SIG-M5 (cell line): Measurements from ENCODE around the gene GYPC.
"Not testable (repeated sequence)": the region's sequence is repeated elsewhere in the genome, so short reads cannot be mapped to it uniquely, and the experiment has no call there.

ENCODE experiments used
- DNase-seq: peaks from one replicate; lab custom pipeline; 2025; lab: John Stamatoyannopoulos, UW

Gene GYPC

DNA sequence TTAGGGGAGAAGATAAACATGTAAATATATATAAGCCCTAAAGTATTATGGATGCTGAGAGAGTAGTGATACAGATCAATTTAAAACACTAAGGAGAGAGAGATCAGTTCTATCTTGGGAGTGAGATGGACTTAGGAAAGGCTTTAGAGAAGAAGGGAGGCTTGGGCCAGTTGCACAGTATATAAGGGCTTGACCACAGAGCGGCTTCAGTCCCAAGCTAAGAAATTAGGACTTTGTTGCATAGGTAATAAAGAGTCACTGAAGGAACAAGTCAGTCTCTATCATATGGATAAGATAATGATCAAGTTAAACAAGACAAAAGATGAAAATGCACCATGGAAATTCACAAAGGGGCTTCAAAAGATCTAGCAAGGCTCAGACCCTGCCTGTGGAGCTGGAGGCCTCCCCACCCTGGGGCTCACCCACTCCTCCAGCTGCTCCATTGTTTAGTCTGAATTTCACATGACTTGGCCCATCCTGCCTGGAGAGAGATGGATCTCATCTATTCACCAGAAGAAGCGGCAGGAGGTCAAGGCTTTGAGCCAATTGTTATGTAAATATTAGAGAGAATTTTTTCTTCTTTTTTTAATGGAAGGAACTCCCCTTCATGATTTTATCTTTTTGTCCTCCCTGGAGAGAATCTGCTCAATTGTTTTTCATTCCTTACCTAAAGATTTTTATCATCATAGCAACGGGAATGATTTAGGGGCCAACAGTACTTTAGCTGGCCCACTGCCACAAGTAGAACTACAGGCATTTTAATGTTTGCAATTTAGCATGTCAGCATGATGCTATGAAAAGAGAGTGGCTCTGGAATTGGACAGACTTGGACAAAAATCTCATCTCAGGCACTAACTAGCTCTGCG lies 44.0 kb downstream of the GYPC start:
- DNase-seq, result no peak

DNA sequence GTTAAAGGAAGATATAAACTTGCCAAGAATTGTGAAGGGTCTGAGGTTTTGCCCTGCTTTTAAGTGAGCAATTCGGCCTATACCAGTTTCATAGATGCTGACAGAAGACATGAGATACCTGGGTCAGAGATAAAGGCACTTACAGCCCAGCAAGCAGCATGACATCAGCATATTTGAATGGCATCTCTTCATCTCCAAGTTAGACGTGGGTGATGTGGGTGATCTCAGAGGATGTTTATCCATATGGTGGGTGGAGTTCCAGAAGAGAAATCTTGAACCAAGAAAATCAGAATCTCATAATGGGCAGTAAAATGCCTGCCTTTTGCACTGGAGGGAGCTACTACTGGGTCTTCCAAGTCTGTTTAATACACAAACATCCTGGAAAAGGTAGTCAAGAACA lies 44.7 kb downstream of the GYPC start:
- no peak for DNase-seq

DNA sequence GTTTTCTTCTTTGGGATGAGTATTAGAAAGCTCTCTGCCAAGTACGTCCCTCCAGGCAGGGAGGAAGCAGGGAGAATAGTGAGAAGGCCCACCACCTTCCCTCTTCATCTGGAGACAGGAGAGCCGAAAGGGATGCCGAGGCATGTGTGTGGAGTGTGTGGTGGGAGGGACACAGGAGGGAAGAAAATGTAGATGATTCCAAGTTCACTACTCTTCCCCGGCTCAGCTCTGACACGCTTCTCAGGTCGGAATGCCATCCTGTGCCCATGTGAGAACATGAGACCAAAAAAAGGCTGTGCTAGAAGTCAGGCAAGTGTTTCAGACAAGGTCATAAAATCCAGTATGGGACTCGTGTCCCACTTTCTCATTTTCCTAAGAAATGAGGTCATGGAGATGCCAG lies 47.4 kb downstream of the GYPC start:
- DNase-seq, result no peak

DNA sequence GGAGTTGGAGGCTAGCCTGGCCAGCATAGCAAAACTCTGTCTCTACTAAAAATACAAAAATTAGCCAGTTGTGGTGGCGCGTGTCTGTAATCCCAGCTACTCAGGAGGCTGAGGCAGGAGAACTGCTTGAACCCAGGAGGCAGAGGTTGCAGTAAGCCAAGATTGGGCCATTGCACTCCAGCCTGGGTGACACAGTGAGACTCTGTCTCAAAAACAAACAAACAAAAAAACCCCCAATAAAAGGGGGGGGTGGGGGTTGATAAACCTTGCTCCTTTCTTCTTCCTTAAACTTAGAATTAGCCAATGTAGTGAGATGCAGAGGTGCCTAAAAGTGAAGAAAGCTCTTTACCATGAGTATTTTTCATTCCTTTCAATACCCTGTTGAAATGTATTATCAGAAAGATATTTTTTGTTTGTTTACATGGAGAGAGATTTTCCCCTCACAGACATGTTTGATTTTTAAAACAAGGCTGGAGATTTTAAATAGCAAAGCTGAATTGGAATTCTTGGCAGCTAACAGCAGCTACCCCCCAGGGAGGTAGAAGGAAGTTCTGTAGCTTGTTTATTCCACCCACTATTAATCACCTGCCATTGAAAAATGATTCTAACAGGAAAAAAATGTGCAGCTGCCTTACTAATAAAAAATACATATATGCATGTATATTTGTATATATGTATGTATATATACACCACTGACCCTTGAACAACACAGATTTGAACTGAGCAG lies 48.6 kb downstream of the GYPC start:
- no peak for DNase-seq

DNA sequence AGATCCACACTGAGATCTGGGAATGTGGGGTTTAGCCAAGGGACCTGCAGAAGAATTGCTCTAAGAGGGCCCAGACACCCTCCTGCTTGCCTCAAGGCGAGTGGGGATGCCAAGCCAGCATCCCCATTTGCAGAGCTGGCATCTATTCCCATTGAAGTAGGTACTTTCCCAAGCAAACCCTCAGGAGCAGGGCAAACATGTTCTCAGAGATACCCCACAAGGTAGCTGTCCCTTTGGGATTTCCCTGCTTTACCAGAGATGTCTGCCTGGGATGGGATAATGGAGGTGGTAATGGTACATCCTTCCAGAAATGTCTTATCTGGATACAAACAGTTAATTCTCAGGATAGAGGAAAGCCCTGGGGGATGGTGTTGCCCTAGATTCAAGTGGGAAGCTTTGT lies 51.2 kb downstream of the GYPC start:
- DNase-seq, result no peak

DNA sequence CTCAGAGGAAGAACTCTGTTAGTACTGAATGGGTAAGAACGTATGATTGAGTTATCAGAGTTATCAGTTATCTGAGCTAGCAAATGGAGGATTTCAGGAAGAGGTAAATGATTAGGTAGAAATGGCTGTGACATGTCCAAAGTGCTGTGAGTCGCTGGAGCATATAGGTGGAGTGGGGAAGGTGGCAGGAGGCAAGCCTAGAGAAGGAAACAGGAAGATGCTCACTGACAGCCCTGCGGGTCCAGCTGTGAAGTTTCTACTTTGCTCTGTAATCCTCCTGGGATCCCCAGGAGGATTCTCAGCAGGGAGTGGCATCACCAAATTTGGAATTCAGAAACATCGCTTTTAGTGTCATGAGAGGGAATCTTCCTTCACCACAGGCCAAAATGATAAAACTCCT lies 52.0 kb downstream of the GYPC start:
- DNase-seq, result no peak

DNA sequence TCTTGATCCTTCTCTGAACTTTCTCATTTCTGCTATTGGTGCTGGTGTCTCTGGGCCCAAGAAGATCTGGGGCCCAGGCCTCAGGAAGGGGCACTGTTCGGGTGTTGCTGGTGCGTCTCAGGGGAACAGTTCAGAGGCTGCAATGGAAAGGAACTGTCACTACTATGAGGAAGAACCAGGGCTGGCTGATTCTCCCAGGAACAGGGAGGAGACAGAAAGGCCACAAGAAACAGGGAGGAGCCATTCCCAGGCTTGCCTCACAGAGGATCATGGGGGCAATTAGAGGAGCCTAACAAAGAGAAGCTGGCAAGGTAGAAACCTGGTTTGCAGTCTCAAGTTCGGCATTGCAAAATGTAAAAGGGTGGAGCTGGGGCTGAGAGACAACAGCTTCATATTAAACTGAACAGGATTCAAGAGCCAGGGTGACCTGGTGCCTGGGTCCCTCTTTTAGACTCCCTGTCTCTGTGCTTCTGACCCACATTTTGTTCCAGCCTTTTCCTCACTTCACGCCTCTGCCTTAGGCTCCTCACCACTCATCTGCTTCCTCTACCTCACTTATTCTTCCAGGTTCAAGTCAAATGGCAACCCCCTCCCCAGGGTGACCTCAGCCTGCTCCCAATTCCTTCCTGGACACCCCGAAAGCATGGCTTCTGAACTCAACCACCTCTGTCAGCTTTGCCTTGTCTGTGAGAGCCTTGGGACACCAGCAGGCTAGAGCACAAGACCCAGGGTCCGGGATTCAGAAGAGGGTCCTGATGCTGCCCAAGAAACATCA lies 58.4 kb downstream of the GYPC start:
- DNase-seq, result no peak

DNA sequence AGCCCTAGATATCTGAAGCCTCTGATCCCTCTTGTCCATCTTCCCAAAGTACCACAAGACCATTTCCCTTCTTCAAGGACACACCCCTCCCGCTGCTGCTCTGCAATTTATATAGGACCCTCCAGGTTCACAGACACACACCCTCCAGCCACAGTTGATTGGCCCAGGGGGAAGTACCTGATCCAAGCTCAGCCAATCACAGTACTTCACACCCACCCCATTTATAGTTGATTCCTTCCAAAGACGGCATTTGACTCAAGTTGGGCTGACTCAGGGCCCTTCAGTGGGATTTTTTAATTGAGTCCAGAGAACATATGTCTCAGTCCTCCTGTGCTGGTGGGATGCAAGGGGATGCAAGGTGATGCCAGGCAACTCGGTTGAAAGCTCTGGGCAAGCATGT lies 59.2 kb downstream of the GYPC start:
- no peak for DNase-seq

DNA sequence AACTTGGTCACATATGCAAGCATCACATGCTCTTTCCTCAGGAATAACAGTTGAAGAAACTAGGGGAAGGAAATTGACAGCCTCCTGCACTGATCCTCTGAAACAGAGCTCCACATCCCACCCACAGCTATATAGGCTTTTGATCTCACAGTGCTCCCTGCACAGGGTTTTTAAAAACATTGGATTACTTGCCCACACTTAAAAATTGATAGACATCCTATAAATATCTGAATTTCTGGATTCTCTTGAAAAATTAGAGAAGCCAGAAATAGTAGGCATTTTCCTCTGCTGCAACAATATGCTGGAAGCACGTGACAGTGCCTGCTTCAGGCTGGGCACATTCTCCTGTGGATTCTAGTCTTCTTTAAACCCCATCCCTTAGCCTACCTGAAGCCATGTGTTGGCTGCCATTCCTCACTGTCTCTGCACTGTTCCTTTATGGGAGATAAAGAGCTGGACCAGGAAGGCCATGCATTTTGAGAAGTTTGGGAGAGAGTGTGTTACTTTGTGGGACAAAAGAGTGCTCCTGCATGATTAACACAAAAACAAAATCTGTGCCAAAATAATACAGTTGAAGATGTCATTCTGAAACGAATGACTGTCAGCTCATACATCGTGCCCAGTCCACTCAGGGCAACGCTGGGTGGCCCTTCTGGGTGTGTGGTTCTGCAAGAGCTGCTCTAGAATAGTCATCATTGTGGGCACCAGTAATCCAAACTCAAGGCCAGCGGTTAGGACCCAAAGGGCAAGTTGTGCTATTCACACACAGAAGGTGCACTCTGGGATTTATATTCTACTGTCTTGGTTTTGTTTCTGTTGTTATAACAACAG lies 59.8 kb downstream of the GYPC start:
- DNase-seq, result no peak

DNA sequence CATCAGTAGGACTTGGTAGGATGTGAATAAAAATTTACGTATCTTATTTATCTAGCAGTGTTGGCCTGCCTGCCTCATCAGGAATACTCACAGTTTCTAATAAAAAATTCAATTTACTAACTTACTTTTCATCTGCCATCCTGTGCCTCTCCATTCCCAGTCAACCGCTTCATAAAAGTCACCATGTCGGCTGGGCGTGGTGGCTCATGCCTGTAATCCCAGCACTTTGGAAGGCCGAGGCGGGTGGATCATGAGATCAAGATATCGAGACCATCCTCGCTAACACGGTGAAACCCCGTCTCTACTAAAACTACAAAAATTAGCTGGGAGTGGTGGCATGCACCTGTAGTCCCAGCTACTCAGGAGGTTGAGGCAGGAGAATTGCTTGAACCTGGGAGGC lies 61.3 kb downstream of the GYPC start:
- not testable (repeated sequence) for DNase-seq

DNA sequence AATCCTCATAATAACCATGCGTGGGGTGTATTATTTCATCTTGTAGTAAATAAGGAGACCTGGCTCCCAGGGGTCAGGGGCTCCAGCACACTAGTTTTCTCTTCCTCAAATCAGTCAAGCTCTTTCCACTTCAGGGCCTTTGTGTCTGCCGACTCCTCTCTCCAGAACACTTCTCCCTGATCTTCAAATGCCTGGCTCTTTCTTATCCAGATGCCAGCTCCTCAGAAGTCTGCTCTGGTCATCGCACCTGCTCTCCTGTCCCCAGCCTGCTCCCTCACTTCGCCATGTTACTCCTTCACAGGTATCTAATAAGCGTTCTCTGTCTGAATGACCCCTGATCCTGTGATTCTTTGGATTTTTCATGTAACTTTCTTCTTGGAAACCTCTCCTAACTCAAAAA lies 62.0 kb downstream of the GYPC start:
- no peak for DNase-seq

DNA sequence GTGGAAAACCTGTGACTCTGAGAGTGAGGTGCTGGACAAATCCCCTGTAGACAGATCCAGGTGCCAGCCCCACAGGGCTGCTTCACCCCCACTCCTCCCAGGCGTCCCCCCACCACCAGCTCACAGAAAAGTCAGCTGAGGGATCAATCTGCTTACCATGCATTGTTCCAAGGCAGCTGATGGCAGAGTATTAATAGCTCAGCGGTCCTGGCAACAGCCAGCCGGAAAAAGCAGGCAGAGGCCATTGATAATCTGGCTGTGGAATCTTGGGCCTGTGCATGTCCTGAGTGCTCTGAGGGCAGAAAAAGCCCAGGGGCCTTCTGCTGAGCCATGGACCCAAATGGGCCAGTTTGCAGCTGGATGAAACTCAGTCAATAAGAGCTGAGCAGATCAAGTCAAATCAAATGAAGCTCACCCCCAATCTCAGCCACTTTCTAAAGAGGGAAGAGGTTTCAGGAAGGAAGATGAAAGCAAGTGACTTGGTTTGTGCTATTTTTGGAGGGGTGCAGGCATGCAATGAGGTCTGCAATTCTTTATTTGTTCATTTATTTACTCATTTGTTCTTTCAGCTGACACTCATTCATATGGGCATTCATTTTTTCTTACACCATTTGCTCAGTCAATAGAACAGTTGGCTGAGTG lies 63.4 kb downstream of the GYPC start:
- no peak for DNase-seq

DNA sequence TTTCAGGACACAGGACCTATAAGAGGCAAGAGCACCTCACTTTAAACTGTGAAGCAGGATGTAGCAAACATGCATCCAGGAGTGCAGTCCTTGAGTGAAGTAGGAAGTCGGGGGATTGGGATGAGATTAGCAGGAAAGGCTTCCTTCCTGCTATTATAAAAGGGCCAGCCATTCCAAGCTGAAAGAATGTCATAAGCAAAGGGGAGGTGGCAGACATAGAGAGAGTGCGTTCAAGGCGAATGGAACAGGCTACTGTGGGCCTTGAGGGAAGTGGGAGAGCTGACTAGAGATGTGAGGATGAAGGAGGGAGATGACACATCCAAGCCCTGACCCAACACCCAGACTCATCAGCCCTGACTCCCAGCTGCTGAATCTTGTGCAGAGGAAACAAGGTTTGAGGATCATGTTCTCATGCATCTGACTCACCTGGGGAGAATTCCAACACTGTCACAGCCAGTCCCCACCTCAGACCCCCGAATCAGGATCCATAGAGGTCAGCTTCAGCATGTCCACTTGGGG lies 63.9 kb downstream of the GYPC start:
- DNase-seq, result no peak

DNA sequence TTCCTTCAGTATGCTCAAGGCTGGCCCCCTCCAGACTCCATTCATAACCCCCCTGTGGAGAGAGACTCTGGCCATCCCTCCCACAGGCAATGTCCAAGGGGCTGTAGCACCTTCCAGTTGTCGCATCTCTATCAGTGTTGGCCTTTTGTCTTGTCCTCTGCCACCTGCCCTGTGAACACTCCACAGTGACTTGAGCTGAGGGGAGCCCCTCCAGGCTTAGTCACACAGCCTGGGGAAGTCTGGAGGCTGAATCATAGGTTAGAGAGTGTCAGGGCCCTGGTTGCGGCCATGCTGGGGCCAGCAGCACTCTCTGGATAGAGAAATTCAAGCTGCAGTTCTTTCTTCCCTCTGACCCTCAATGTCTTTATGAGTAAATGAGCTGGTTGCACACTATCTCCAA lies 64.7 kb downstream of the GYPC start:
- no peak for DNase-seq

DNA sequence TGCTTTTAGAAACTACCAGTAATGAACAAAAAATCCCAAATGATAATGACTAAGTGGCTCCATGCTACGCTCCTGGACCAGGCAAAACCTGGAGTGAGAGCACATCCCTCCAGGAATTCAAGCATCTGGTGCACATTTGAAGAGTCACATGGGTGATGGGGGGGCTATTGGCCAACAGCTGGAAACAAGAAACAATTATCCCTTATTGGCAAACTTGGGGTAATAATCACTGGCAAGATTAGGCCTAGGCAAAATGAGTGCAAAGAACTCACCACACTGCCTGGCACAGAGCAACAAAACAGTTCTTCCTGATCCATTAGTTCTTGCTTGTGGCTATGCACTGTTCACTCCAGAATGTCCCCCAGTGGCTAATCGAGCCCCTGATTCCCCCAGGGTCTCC lies 66.1 kb downstream of the GYPC start:
- no peak for DNase-seq

DNA sequence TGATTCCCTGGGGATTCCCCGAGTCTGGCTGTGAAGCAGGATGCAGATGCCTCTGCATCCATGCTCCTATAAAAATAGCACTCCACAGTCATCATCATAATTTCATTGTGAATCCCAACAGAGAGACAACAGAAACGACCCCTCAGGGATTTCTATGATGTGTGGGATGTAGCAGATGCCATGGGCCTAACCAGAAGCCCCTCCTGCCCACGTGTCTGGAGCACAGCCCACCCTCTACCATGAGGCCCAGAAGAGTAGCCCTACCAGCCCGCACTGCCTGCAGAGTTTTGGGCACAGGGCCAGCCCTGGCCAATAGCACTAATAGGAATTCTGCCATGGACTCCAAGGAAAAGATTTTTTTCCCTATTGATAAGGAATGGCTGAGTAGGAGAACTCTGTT lies 66.6 kb downstream of the GYPC start:
- no peak for DNase-seq

DNA sequence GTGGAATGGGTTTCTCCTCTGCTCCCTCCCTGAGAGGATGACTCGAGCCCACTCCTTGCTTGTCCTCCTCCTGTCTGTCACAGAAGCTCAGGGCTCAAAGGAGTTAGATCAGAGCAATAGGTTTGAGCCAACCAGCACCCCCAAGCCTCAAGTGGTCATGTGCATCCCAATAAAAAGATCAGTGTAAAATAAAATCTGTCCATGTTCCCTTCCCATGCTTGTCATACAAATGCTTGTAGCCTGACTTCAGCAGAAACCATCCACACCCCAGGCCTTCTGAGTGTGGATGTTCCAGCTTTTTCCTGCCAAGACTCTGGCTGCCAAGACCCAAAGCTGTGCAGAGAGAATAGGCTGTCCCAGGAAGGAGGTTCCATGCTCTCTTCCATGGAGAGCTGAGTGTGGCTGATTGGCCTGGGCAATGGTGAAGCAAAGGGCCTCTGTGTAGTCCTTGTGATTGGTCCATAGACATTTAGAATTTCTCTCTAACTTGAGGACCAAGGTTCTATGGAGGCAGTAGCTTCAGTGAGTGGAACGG lies 67.4 kb downstream of the GYPC start:
- DNase-seq, result no peak

DNA sequence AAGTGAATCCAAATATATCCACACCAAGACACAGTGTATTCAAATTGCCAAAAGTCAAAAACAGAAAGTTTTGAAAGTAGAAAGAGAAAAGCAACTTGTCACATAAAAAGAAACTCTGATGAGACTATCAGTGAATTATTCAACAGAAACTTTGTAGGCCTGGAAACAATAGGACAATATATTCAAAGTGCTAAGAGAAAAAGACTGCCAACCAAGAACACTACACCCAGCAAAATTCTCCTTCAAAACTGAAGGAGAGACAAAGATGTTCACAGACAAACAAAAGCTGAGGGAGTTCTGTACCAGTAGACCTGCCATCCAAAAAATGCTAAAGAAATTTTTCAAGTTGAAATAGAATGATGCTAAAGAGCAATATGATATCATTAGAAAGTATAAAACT lies 69.6 kb downstream of the GYPC start:
- no peak for DNase-seq

DNA sequence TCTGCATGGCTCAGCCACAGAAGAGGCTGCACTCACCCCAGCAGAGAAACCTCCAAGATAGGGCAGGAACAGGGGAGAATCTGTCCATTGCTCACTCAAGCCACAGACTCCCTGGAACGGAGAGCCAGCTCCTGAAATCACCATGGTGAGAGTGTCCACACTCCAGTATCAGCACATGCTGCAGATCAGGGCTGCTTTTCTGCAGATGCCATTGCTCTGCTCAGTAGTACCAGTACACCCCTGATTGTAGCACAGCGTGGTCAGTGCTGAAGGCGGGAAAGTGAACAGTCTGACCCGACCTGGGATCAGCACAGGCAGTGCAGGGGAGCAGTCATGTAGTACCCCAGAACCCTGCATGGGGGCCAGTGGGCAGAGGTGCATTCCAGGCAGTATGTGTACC lies 73.9 kb downstream of the GYPC start:
- no peak for DNase-seq

DNA sequence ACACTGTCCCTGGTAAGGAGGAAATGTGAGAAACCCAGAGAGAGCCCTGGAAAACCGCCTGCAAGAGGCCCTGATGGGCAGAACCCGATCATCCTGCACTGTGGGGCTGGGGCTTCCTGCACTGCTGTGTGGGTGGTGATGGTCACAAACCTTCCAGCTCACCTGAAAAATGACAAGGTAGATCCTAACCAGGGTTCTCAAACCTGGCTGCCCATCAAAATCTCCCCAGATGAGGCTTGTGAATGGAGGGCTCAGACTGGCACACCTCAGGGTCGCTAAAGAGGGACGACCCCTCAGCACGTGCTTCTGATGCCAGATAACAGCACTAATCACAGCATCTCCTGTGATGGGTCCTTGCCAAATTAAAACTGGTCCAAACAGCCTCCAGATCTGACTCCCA lies 74.7 kb downstream of the GYPC start:
- no peak for DNase-seq

DNA sequence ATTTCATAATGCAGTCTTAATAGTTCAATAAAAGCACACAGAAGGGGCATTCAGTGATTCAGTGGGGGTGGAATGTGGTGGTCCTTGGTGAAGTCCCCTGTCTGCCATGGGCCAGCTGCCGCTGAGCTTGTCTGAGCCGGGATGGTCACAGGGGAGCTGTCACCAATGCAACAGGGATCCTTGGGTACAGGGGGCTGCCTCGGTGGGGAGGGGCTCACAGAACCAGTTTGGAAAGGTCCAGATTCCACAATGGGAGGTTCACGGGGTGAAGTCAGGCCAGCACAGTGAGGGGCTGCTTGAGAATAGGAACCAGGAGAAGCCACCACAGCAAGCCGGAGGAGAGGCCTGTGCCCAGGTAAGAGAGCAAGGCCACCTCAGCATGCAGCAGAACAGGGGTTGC lies 75.4 kb downstream of the GYPC start:
- DNase-seq, result no peak
